ENCODE measurements around the gene COLGALT1.

DNA sequence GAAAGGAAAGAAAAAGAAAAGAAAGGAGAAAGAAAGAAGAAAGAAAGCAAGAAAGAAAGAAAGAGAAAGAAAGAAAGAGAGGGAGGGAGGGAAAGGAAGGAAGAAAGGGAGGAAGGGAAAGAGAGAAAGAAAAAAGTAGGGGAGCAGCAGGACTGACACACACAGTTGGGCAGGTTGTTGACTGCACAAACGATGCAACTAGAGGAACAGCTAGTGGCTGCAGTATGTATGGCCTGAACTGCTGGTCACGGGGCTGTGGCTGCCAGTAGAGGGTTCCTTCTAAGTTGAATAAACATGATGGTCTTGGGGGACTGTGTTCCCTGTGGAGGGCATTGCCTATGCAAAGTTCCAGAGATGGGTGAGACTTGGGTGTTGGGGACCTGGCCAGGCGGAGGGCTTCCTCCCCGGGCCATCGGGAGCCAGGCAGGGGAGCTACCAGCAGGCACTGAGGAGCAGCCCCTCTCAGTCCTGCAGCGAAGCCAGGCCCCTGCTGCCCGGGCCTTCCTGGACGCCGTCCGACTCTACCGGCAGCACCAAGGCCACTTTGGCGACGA is 16.7 kb upstream of the COLGALT1 start:
- TF ChIP-seq GATA3 (IDR thresholded peaks at IDR 0.05; ENCODE audit: low read depth, low read length): no peak
- no peak for TF ChIP-seq GATA2 (IDR thresholded peaks at IDR 0.05; ENCODE audit: low read depth, low read length)
